ENCODE data around the gene PLA2G4B.

DNA sequence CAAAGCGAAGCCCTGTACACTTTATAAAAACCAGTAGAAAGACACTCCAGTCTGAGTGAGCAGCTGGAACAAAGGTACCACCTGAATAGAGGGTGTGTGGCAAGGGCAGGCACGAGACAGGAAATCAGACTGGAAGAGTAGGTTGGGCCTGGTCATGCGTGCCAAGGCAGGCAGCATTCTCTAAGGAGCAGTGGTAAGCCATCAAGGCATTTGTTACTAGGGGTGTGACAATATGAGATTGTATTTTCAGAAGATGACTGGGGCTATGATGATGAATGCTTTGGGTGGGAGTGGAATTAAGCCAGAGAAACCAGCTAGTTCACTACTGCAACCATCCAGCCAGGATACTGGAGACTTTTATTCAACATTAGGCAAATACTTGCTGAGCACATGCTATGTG is 5.8 kb upstream of the PLA2G4B start:
- TF ChIP-seq YY1 (IDR thresholded peaks at IDR 0.05; ENCODE audit: insufficient read depth, insufficient read length) (no peak), ZNF274 (IDR thresholded peaks at IDR 0.05; ENCODE audit: low read depth, low read length) (no peak)
